ENCODE measurements around the gene RIMS1. TPM values are rescaled to one million over a fixed set of nuclear protein-coding genes. Genes with fewer than 3 reads are reported as not detected.

The RIMS1 gene
- total RNA-seq, 1 experiment from 2014 or later, result 0.51 TPM

- Histone ChIP-seq H4K20me1 (ENCODE audit: low read length) (no peaks in the 10 kb centered on the region), H3K9me3 (ENCODE audit: low read length) (no peaks in the 10 kb centered on the region), H3K27ac (ENCODE audit: low read length) (no peak overlapping the region), H2AFZ (ENCODE audit: low read length) (no peak overlapping the region), H3K79me2 (ENCODE audit: low read length) (no peaks in the 10 kb centered on the region), H3K4me1 (ENCODE audit: insufficient read depth, low read length) (no peaks in the 10 kb centered on the region), H3K9ac (ENCODE audit: low read length) (no peak overlapping the region), H3K4me3 (ENCODE audit: low read length) (no peak overlapping the region), H3F3A (ENCODE audit: low read length, unreplicated experiment) (no peaks in the 10 kb centered on the region), H3K27me3 (ENCODE audit: low read length) (no peaks in the 10 kb centered on the region), H3K9me2 (replicated peaks; ENCODE audit: low read length) (no peaks in the 10 kb centered on the region), H3K4me2 (ENCODE audit: low read length) (no peak overlapping the region), H3K36me3 (ENCODE audit: low read depth, low read length) (no peaks in the 10 kb centered on the region)
- intact Hi-C loops (cut with micrococcal nuclease), result no loop called here
- ATAC-seq, result no peak
- peak; percentile 33 for DNase-seq
- TF ChIP-seq EZH2phosphoT487 (IDR thresholded peaks at IDR 0.05; ENCODE audit: borderline replicate concordance, low read length) (no peak), CTCF (conservative IDR thresholded peaks at IDR 0.05; ENCODE audit: low read depth, low read length) (no peak), EZH2 (IDR thresholded peaks at IDR 0.05; ENCODE audit: low read length, unreplicated experiment) (no peak)
- BruUV-seq (replicated peaks), result no TSS peak
- POLR2A ChIA-PET (ENCODE audit: unreplicated experiment), result no interaction called here
- CTCF ChIA-PET, result interaction anchor here (1.1 kb wide), 1 partner anchor 10 kb away, joined by 3 read pairs; no protein-coding TSS in a partner anchor
These were observed 535.8 kb downstream of the RIMS1 start for GRCh38 chr6:72422171-72422570.

GRCh38 chr6:72424476-72424875 lies 538.1 kb downstream of the RIMS1 start:
- Histone ChIP-seq H3K9ac (ENCODE audit: low read length) (no peak overlapping the region), H3K4me3 (ENCODE audit: low read length) (no peak overlapping the region), H3K4me1 (ENCODE audit: insufficient read depth, low read length) (no peaks in the 10 kb centered on the region), H3K9me2 (replicated peaks; ENCODE audit: low read length) (no peaks in the 10 kb centered on the region), H2AFZ (ENCODE audit: low read length) (no peak overlapping the region), H3K27ac (ENCODE audit: low read length) (no peak overlapping the region), H4K20me1 (ENCODE audit: low read length) (no peaks in the 10 kb centered on the region), H3F3A (ENCODE audit: low read length, unreplicated experiment) (no peaks in the 10 kb centered on the region), H3K36me3 (ENCODE audit: low read depth, low read length) (no peaks in the 10 kb centered on the region), H3K27me3 (ENCODE audit: low read length) (no peaks in the 10 kb centered on the region), H3K79me2 (ENCODE audit: low read length) (no peaks in the 10 kb centered on the region), H3K4me2 (ENCODE audit: low read length) (no peak overlapping the region), H3K9me3 (ENCODE audit: low read length) (no peaks in the 10 kb centered on the region)
- DNase-seq (no peak), ATAC-seq (no peak)
- intact Hi-C loops (cut with micrococcal nuclease), result no loop called here
- BruUV-seq (replicated peaks), result no TSS peak
- TF ChIP-seq EZH2phosphoT487 (IDR thresholded peaks at IDR 0.05; ENCODE audit: borderline replicate concordance, low read length), result no peak
- no peak for TF ChIP-seq CTCF (conservative IDR thresholded peaks at IDR 0.05; ENCODE audit: low read depth, low read length)
- no peak for TF ChIP-seq EZH2 (IDR thresholded peaks at IDR 0.05; ENCODE audit: low read length, unreplicated experiment)
- CTCF ChIA-PET, result no interaction called here
- POLR2A ChIA-PET (ENCODE audit: unreplicated experiment), result no interaction called here

GRCh38 chr6:72425003-72425681 lies 538.8 kb downstream of the RIMS1 start:
- BruUV-seq (replicated peaks), result no TSS peak

More at GRCh38 chr6:72425003-72425681, 538.8 kb downstream of the RIMS1 start:
- ChIA-PET POLR2A (ENCODE audit: unreplicated experiment) (no interaction called here), CTCF (no interaction called here)
- H4K20me1 ChIP-seq (ENCODE audit: low read length), result no peaks in the 10 kb centered on the region
- no peaks in the 10 kb centered on the region for H3K9me3 ChIP-seq (ENCODE audit: low read length)
- no peak overlapping the region for H3K4me3 ChIP-seq (ENCODE audit: low read length)
- peak; percentile 8 for DNase-seq
- no peak overlapping the region for H2AFZ ChIP-seq (ENCODE audit: low read length)
- H3K4me2 ChIP-seq (ENCODE audit: low read length), result no peak overlapping the region
- no peaks in the 10 kb centered on the region for H3K4me1 ChIP-seq (ENCODE audit: insufficient read depth, low read length)
- H3K9me2 ChIP-seq (replicated peaks; ENCODE audit: low read length), result no peaks in the 10 kb centered on the region
- no peaks in the 10 kb centered on the region for H3F3A ChIP-seq (ENCODE audit: low read length, unreplicated experiment)
- H3K9ac ChIP-seq (ENCODE audit: low read length), result no peak overlapping the region
- H3K79me2 ChIP-seq (ENCODE audit: low read length), result no peaks in the 10 kb centered on the region
- no peak for ATAC-seq
- TF ChIP-seq CTCF (conservative IDR thresholded peaks at IDR 0.05; ENCODE audit: low read depth, low read length) (no peak), EZH2phosphoT487 (IDR thresholded peaks at IDR 0.05; ENCODE audit: borderline replicate concordance, low read length) (no peak), EZH2 (IDR thresholded peaks at IDR 0.05; ENCODE audit: low read length, unreplicated experiment) (no peak)
- intact Hi-C loops (cut with micrococcal nuclease), result no loop called here
- no peaks in the 10 kb centered on the region for H3K27me3 ChIP-seq (ENCODE audit: low read length)
- H3K27ac ChIP-seq (ENCODE audit: low read length), result no peak overlapping the region
- H3K36me3 ChIP-seq (ENCODE audit: low read depth, low read length), result no peaks in the 10 kb centered on the region

Data from PC-3 (cell line).